Ishikawa (cell line): ENCODE data around the gene NDP.
A peak's percentile ranks its signal among the peaks of the same experiment; 100 is the strongest.

Source experiments
- CEBPB ChIP-seq: IDR thresholded peaks from 2 replicates; pipeline ENCODE4 v1.6.1; 2012
- CREB1 ChIP-seq: IDR thresholded peaks from 2 replicates; pipeline ENCODE4 v1.6.1; 2012; ENCODE audit warnings: low read depth
- EGR1 ChIP-seq: IDR thresholded peaks from 2 replicates; pipeline ENCODE4 v1.6.1; 2012
- EP300 ChIP-seq: IDR thresholded peaks from 2 replicates; pipeline ENCODE4 v1.6.1; 2012; ENCODE audit warnings: borderline replicate concordance
- FOXM1 ChIP-seq: IDR thresholded peaks from 2 replicates; pipeline ENCODE4 v1.6.1; 2012; ENCODE audit warnings: low read depth, borderline replicate concordance
- NFIC ChIP-seq: IDR thresholded peaks from 2 replicates; pipeline ENCODE4 v1.6.1; 2012
- RAD21 ChIP-seq: IDR thresholded peaks from 2 replicates; pipeline ENCODE4 v1.6.1; 2012; ENCODE audit warnings: low read depth
- TAF1 ChIP-seq: IDR thresholded peaks from 2 replicates; pipeline ENCODE4 v1.6.1; 2012; ENCODE audit warnings: low read depth, mild to moderate bottlenecking
- TCF12 ChIP-seq: IDR thresholded peaks from 2 replicates; pipeline ENCODE4 v1.6.1; 2012; ENCODE audit warnings: low read depth
- TEAD4 ChIP-seq: IDR thresholded peaks from 2 replicates; pipeline ENCODE4 v1.6.1; 2012
- YY1 ChIP-seq: IDR thresholded peaks from 2 replicates; pipeline ENCODE4 v1.6.1; 2012; ENCODE audit warnings: low read depth
- ZBTB7A ChIP-seq: IDR thresholded peaks from 2 replicates; pipeline ENCODE4 v1.6.1; 2012; ENCODE audit warnings: low read depth
- TF ChIP-seq, protein P1 (sequence below): IDR thresholded peaks from 2 replicates; pipeline ENCODE4 v1.6.1; 2012
- TF ChIP-seq, protein P2 (sequence below): IDR thresholded peaks from 2 replicates; pipeline ENCODE4 v1.6.1; 2012
- TF ChIP-seq, protein P3 (sequence below): IDR thresholded peaks from 2 replicates; pipeline ENCODE4 v1.6.1; 2012; ENCODE audit warnings: low read depth, mild to moderate bottlenecking

Gene NDP

DNA sequence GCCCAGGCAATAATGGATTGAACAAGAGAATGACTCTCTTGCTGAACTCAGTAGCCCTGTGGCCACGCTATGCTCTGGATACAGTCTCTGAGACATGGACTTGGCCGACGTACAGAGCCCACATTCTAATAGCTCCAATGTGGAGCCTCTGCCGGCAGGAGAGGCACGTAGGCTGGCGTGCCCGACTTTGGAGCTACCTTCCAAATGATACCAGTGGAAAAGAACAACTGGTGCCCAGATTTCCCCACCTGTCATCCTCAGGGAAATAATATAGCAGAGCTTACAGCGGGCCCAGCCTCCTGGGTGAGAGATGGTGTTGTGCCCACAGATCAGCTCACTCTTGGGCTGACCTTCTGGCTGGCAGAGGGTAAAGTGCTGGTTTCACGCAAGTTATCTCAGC is 10.6 kb downstream of the NDP start:
- TF ChIP-seq, protein P1, sequence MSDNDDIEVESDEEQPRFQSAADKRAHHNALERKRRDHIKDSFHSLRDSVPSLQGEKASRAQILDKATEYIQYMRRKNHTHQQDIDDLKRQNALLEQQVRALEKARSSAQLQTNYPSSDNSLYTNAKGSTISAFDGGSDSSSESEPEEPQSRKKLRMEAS, result no peak
- TF ChIP-seq TCF12 (no peak), TEAD4 (no peak), EGR1 (no peak), CEBPB (no peak), NFIC (no peak), ZBTB7A (no peak), RAD21 (no peak), YY1 (no peak), TAF1 (no peak), EP300 (no peak), FOXM1 (no peak)
- TF ChIP-seq, protein P2, sequence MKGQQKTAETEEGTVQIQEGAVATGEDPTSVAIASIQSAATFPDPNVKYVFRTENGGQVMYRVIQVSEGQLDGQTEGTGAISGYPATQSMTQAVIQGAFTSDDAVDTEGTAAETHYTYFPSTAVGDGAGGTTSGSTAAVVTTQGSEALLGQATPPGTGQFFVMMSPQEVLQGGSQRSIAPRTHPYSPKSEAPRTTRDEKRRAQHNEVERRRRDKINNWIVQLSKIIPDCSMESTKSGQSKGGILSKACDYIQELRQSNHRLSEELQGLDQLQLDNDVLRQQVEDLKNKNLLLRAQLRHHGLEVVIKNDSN, result no peak

DNA sequence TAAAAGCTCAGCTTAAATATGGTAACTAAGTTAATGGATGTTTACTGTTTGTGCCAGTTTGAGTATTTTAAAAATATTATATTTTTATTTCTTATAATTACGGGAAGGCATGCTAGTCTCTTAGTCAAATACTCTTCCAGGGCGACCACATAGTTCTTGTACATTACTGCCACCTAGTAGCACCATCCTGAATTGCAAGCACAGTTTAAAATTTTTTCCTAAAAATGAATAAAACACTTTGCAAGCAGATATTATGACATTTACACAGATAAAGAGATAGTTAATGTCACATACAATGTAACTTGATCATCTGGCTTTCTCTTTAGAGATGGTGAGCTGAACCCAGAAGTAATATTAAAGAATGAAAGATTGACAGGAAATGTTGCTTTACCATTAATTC is 11.5 kb downstream of the NDP start:
- TF ChIP-seq RAD21, result no peak
- no peak for TF ChIP-seq CREB1
- TF ChIP-seq, protein P1, result no peak
- TF ChIP-seq EP300, result no peak
- TF ChIP-seq CEBPB, result no peak
- no peak for TF ChIP-seq TCF12
- TF ChIP-seq TEAD4, result no peak
- no peak for TF ChIP-seq EGR1

DNA sequence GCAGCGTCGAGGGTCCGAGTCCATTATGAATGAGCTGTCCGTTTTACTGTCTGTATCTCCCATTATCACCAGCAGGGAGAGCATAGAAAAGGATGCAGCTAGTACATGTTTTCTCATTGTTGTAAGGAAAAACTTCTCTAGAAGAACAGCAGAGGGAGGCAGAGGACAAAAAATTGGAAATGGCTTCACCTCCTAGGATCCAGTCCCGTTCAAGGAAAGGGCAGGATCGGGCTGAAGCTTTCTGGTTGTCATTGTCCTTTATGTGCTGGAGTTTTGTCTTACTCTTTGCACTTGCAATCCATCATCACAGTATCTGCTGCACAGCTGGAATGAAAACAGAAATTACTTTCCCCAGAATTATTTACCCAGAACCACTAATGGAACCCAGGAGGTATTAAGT is 14.7 kb downstream of the NDP start:
- TF ChIP-seq RAD21, result peak; percentile 83
- no peak for TF ChIP-seq CEBPB
- no peak for TF ChIP-seq YY1
- no peak for TF ChIP-seq TEAD4
- TF ChIP-seq, protein P3, sequence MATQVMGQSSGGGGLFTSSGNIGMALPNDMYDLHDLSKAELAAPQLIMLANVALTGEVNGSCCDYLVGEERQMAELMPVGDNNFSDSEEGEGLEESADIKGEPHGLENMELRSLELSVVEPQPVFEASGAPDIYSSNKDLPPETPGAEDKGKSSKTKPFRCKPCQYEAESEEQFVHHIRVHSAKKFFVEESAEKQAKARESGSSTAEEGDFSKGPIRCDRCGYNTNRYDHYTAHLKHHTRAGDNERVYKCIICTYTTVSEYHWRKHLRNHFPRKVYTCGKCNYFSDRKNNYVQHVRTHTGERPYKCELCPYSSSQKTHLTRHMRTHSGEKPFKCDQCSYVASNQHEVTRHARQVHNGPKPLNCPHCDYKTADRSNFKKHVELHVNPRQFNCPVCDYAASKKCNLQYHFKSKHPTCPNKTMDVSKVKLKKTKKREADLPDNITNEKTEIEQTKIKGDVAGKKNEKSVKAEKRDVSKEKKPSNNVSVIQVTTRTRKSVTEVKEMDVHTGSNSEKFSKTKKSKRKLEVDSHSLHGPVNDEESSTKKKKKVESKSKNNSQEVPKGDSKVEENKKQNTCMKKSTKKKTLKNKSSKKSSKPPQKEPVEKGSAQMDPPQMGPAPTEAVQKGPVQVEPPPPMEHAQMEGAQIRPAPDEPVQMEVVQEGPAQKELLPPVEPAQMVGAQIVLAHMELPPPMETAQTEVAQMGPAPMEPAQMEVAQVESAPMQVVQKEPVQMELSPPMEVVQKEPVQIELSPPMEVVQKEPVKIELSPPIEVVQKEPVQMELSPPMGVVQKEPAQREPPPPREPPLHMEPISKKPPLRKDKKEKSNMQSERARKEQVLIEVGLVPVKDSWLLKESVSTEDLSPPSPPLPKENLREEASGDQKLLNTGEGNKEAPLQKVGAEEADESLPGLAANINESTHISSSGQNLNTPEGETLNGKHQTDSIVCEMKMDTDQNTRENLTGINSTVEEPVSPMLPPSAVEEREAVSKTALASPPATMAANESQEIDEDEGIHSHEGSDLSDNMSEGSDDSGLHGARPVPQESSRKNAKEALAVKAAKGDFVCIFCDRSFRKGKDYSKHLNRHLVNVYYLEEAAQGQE, result no peak
- TF ChIP-seq FOXM1, result no peak

DNA sequence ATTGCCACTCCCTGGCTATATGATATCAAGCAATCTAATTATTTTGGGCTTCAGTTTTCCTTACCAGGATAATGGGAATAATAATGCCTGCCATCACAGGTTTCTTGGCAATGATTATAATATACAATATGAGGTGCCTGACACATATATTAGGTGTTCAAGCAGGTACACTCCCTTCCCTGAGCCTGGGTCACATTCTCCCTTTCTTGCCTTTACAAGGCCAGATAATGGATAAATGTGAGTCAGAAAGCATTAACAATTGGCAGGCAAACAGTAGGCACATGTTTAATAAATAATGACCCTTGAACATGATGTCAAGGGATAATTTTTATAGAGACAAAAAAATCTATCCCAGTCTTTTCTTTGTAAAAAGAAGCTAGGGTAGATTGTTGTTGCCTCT is 17.2 kb downstream of the NDP start:
- TF ChIP-seq TCF12 (no peak), CREB1 (no peak), FOXM1 (no peak), YY1 (no peak), NFIC (no peak)
- TF ChIP-seq, protein P3, result no peak

DNA sequence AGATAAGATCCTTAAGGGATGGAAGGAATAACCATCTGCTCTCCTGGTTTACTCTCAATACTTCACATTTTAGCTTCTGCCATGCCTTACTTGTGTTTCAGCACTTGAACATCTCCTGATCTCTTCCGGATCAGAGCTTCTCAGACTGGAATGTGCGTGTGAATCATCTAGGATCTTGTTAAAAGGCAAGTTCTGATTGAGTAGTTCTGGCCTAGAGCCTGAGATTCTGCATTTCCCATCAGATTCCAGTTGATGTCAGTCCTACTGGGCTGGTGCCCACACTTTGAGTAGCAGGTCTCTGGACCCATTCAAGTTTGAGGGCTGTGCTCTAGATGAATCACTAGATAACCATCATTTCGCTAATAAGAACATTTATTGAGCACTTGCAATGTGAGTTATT is 20.0 kb downstream of the NDP start:
- TF ChIP-seq EP300 (no peak), TAF1 (no peak), CREB1 (no peak), EGR1 (no peak), YY1 (no peak), TEAD4 (no peak), TCF12 (no peak), FOXM1 (no peak), ZBTB7A (no peak), RAD21 (no peak), CEBPB (no peak), NFIC (no peak)
- TF ChIP-seq, protein P3, result no peak
- TF ChIP-seq, protein P2, result no peak
- TF ChIP-seq, protein P1, result no peak
